Posterior cingulate gyrus (tissue), 11 donors: Measurements from ENCODE around the gene LGR4.

Source experiments
- DNase-seq, 10 donors: peaks; one replicate each; pipeline versions ENCODE4 v3.0.0 to v3.0.0-alpha.2; 2020 to 2021; ENCODE audit warnings: mixed read lengths in 3 of 10
- intact Hi-C: fragments of 100-400 bp; cut with DNase I; formaldehyde crosslinking; loops from one replicate; pipeline ENCODE4 v1.15.1; 2023

The LGR4 gene

GRCh38 chr11:27485930-27486773 is 13.6 kb upstream of the LGR4 start:
- intact Hi-C loops: loop anchor here (1.0 to 10.0 kb wide), 2 partner anchors 302 to 731 kb away; no protein-coding TSS in a partner anchor
- peak in 2 of 10 donors; percentile 32 to 59 for DNase-seq

DNA sequence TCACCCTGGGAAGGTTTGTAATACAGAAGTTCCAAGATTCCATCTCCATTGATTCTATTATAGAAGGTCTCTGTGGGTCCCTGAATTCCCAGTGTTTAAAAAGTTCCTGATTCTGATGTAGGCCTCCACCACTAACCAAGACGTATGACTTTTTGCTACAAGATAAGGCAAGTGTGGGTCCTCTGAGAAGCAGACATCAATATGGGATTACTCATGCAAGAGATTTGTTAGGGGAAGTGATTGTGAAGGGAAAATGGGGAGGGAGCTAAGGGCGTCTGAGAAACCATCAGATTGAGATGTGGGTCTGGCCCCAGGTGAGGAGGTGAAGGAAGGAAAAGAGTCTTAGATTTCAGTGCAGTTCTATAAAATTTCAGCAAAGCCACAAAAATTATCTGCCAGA is 10.2 kb upstream of the LGR4 start:
- intact Hi-C loops: loop anchor here (10.0 kb wide), 1 partner anchor 728 kb away; no protein-coding TSS in a partner anchor
- DNase-seq: no peak

- DNase-seq: no peak
- intact Hi-C loops: loop anchor here (10.0 kb wide), 1 partner anchor 727 kb away; no protein-coding TSS in a partner anchor
Measured at GRCh38 chr11:27481992-27482391, 9.4 kb upstream of the LGR4 start.

DNA sequence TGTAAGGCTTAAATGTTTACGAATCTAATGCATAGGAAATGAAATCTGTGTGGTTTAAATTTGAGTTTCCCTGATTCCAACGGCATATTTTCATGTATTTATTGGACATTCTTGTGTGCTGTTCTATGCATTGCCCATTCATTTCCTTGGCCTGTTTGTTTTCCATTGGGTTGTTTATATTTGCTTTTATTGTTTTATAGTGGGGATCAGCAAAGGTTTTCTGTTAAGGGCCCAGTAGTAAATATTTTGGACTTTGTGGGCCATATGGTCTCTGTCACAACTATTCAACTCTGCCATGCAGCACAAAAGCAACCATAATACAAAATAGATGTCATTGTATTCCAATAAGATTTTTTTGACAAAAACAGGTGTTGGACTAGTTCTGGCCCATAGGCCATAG is 5.2 kb upstream of the LGR4 start:
- no peak for DNase-seq
- intact Hi-C loops: no loop called here

- intact Hi-C loops: no loop called here
Measured at GRCh38 chr11:27477243-27477642, 4.7 kb upstream of the LGR4 start.

DNA sequence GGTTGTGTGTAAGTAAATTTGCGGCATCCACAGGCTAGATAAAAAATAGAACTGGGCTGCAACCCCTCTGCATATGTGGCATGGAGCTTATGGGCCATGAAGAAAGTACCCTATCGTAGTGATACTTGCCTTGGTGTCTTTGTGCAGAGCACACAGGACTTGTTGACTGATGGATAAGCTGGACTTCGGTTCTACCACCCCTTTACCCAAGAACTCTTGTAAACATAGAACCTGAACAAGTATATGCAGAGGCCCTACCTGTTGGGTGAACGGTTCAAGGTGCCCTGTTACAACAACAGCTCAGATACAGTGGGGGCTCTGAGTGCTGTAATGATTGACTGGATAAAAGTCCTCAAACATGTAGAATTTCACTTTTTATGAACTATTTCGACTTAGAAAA is 3.0 kb upstream of the LGR4 start:
- no peak for DNase-seq
- intact Hi-C loops: no loop called here

More at GRCh38 chr11:27477243-27477642, 4.7 kb upstream of the LGR4 start:
- DNase-seq: no peak

- intact Hi-C loops: loop anchor here (5.0 kb wide), 1 partner anchor 111 kb away; the partner anchor contains the start of gene CCDC34
- no peak for DNase-seq
Measured at GRCh38 chr11:27473017-27473406, 422 bp upstream of the LGR4 start.

DNA sequence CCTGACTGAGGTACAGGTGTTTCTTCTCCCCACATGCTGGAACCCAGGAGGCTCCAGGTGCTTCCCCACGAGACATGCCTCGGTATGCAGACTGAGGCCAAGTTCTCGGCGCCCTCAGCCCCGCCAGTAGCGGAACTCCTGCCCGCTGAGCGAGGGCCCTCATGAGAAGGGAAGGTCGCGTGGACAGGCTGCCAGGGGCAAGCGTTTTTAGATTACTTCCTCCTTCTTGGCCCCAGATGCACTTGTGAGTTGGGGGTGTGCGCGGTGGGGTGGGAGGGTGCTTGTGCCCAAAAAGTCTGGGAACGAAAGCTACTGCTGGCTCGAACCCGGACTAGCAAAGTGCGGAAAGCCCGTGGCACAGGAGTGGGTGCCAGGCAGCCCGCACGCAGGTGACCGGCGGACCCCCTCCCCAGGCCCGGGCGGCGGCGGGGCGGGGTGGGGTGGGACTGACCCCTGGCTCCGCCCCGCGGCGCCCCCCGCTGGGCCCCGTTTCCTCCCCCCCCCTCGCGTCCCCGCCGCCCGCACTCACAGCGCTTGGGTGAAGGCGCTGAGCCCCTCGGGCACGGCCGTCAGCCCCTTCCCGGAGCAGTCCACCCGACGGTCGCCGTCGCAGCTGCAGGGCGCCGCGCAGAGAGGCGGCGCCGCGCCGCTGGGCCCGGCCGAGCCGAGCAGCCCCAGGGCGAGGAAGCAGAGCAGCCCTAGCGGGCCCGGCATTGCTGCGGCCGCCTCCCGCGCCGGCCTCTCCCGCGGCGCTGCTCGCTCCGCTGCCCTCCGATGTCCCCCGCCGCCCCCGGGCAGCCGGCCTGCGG is 797 bp downstream of the LGR4 start:
- peak in 9 of 10 donors; percentile 11 to 89 (median 30) for DNase-seq
- intact Hi-C loops: loop anchor here (5.0 kb wide), 1 partner anchor 109 kb away; the partner anchor contains the start of gene CCDC34

DNA sequence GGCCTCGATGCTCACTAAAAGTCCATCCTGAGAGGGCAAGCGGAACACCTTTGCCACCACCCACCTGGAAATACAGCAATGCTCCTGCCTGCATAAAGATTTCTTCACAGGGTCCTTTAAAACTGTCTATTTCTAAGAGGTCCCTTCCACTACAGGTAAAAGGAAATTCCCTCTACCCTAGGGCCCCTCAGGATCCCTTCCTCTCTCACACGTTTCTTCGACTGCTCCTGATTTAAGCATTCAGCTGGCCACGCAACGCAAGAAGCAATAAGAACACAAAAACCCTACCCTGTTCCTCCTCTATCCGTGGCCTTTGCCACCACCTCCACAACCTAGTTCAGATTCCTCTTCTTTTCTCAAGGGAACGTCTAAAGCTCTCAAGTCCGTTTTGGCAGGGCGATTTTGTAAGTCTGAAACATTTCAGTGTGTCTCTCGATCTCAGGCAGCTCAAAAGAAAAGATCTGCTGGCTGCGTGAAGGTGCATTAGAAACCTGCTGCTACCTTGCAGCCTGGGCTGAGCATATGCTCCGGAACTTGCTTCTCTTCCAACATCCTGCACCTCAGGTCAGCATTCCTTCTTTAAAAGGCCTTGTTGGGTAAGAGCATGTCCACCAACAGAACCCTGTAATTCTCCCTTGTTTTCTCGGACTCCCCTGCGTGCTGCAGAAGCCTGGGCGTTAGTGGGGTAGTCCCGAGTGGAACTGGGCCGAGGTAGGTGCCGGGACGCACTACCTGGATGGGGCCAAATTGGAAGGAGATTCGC is 1.6 kb downstream of the LGR4 start:
- intact Hi-C loops: loop anchor here (5.0 kb wide), 1 partner anchor 109 kb away; the partner anchor contains the start of gene CCDC34
- DNase-seq: no peak

GRCh38 chr11:27470166-27470565 is 2.4 kb downstream of the LGR4 start:
- intact Hi-C loops: loop anchor here (5.0 kb wide), 1 partner anchor 108 kb away; the partner anchor contains the start of gene CCDC34
- DNase-seq: no peak

- intact Hi-C loops: no loop called here
- DNase-seq: no peak
Measured at GRCh38 chr11:27468995-27469695, 3.4 kb downstream of the LGR4 start.

DNA sequence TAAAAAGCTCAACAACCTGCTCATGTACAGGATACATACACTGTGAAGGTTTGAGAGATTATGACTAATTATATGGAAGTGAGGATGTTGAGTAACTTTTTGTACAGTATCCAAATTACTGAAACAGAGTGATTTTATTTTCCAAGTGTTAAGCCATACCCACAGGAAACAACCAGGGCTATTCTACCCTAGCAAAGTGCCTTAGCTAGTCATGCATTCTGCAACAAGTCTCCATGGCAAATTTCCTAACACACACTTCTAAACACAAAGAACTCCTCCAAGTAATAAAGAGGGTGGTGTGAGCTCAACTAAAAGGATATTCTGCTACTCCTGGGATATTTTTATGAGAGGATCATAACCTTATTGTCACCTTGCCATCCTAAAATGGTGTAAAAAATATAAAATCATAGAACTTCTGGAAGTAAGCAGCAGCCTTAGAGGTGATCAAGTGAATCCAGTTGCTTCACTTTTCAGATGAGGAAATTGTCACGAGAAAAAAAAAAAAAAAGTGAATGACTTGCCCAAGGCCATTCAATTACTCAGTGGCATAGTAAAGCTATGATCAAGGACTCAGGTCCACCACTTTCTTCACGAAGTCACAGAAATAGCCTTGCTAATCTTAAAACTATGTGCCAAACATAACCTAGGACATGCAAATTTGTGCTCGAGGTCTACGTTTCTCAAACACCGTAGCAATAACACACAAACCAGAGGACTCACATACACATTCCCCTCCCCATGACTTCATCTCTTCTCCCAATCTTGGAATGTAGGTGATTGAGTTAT is 4.2 kb downstream of the LGR4 start:
- intact Hi-C loops: no loop called here
- DNase-seq: no peak

DNA sequence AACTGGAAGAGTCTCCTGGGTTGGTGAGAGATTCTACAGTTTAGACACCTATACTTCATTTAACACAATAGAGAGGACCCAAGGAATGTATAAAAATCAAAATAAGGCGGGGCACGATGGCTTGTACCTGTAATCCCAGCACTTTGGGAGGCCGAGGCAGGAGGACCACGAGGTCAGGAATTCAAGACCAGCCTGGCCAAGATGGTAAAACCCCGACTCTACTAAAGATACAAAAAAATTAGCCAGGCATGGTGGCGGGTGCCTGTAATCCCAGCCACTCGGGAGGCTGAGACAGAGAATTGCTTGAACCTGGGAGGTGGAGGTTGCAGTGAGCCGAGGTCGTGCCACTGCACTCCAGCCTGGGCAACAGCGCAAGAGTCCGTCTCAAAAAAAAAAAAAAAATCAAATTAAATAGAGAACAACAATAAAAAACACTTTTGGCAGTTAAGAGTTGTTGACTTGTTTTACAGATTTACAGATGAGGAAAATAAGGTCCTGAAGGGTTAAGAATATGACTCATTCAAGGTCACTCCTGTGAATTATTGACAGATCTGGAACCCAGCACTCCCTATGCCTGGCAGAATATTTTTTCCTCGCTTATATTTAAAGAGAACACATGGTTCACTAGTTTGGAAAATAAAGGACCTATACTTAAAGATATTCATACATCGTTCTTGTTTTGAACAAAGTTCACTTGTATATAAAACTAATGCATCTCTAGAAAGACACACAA is 5.2 kb downstream of the LGR4 start:
- intact Hi-C loops: no loop called here
- no peak for DNase-seq

- intact Hi-C loops: no loop called here
- DNase-seq: no peak
Measured at GRCh38 chr11:27466363-27466762, 6.2 kb downstream of the LGR4 start.

GRCh38 chr11:27465629-27466028 is 7.0 kb downstream of the LGR4 start:
- intact Hi-C loops: no loop called here
- no peak for DNase-seq

- DNase-seq: no peak
- intact Hi-C loops: no loop called here
Measured at GRCh38 chr11:27464909-27465308, 7.7 kb downstream of the LGR4 start.

GRCh38 chr11:27464289-27464696 is 8.3 kb downstream of the LGR4 start:
- DNase-seq: no peak
- intact Hi-C loops: no loop called here

DNA sequence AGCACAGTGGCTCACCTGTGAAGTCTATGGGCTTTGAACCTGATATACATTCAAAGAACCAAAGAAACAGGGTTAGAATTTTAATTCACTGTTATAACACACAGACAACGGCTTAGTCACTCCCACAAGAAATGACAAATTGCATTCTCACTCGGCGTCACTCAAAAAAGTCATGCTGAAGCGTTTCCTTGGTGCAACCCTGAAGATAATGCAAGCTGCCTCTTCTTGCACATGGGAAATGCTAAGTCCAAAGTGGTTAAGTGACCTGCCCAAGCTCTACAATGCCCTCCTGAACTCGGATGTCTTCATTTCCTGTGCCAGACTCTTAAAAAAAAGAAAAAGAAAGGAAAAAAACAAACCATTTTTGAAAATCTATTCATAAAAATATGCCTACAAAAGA is 10.0 kb downstream of the LGR4 start:
- intact Hi-C loops: no loop called here
- no peak for DNase-seq
